NCI-H2227 treated with DMSO at 0.1 percent for 48 hours (cell line): Measurements from ENCODE around the gene FBXW2.

Experiments used
- DNase-seq: peaks from one replicate; lab custom pipeline; 2025; lab: John Stamatoyannopoulos, UW

Gene FBXW2

DNA sequence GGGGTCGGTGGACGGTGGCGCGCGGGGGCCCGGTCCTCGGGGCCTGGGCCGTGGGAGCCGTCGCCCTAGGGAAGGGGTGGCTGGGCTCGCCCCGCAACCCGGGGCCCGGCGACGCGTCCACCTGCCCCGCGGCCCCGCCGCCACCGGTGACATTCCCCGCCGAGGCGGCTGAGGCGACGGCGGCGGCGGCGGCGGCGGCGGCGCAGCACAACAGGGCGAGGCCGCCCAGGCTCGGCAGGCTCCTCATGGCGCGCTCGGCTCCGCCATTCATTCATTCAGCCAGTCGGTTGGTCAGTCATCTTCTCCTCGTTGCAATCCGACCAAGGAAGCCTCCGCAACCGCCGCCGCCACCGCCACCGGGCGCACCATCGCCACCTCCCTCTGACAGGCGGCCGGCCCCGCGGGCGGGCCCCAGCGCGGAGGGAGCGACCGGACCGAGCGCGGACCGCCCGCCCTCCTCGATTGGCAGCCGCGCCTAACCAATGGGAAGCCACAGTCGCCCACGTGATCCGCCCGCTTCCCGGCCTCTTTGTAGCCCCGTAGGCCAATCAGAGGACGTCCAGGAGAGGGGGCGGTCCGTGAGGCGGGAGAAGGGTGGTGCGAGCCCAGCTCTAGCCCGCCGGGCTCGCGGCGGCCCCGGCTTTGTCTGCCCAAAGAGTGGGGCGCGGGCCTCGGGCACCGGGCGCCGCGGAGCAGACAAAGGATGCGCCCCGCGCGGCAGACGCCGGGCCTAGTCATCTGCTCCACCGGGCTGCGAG is 78.9 kb downstream of the FBXW2 start, which contains the start of gene MEGF9:
Gene MEGF9, minus strand, starts transcription at position 383 of the 758 bp plus-strand sequence. Its CDS starts 112 bp downstream, at position 271.
- DNase-seq = peak; percentile 90

- no peak for DNase-seq
Measured at GRCh38 chr9:120713257-120714087, 79.7 kb downstream of the FBXW2 start.

DNA sequence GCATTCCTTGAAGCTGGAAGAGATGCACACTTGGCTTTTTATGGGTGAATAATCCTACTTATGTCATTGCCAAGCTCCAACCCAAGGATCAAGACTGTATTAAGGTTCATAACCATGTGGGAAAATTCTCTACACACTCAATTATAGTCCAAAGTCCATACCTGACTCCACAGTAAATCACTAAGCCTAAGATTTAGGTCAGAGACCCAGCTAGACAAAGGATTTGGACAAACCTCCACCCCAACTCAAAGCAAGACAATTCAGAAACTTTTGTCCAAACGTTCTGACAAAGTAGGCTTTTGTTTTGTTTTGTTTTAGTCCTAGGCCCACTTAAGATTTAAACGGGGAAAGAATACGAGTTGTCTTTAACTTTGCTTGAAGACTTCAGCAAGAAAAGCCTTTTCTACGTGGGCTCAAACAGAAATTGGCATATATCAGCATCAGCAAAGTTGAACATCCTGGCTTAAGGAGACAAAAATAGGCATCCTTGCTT is 80.6 kb downstream of the FBXW2 start:
- DNase-seq = no peak

DNA sequence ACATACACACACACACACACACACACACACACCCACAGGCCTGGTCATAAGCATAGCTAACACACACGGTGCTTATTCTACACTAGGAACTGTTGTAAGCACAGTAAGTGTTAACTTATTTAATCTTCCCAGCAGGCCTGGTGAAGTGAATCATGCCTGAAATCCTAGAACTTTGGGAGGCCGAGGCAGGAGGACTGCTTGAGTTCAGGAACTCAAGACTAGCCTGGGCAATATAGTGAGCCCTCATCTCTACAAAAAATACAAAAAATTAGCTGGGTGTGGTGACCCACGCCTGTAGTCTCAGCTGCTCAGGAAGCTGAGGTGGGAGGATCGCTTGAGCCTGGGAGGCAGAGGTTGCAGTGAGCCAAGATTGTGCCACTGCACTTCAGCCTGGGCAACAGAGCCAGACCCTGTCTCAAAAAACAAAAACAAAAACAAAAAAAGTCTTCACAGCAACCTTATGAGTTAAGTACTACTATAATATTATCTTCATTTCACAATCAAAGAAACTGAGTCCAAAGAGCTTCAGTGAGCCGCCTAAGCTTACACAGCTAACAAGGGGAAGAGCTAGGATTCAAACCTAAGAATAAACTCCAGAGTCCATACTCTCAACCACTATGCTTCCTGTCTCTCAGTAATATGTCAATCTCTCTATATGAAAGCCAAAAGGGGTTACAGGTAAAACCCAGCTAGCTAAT is 81.2 kb downstream of the FBXW2 start:
- no peak for DNase-seq

DNA sequence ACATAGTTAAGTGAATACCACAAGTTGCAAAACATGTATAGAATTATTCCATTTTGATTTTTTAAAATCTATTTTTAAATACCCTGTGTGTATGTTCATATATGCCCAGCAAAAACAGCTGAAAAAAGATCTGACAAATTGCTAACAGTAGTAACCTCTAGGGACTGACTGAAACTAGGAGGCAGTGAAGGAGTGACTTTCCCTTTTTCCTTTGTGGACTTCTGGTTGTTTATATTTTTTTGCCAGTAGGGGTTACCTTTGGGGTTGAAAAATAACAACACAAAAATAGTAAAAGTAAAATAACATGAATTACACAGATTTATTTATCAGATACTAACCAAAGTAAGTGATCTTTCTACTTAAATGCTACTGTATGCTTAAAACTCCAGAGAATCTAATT is 81.9 kb downstream of the FBXW2 start:
- no peak for DNase-seq

GRCh38 chr9:120710110-120710981 is 82.9 kb downstream of the FBXW2 start:
- DNase-seq = peak; percentile 38

- no peak for DNase-seq
Measured at GRCh38 chr9:120708526-120709224, 84.5 kb downstream of the FBXW2 start.

DNA sequence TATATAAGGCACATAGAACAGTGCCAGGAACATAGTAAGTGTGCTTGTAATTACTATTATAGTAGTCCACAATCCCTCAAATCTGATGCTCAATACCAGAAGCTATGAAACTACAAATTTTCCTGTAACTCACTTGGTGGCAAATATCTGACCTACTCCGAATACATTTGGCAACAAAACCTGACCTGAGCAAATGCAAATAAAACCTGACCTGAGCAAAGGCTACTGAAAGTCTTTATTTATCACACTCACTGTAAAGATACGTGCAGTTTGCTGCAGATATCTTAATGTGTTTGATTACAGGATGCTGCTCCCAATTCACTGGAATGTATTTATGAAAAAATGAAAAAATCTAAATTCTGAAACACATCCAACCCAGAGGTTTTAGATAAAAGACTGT is 86.0 kb downstream of the FBXW2 start:
- no peak for DNase-seq
